CD4-positive, alpha-beta T cell treated with Interleukin-17A for 4 hours (primary cell): ENCODE data around the gene DUSP11.
"Not testable (repeated sequence)": the region's sequence is repeated elsewhere in the genome, so short reads cannot be mapped to it uniquely, and the experiment has no call there.

Experiments
- DNase-seq: peaks from one replicate; pipeline ENCODE4 v3.0.0-alpha.2; 2020; ENCODE audit warnings: mixed read lengths

Gene DUSP11

DNA sequence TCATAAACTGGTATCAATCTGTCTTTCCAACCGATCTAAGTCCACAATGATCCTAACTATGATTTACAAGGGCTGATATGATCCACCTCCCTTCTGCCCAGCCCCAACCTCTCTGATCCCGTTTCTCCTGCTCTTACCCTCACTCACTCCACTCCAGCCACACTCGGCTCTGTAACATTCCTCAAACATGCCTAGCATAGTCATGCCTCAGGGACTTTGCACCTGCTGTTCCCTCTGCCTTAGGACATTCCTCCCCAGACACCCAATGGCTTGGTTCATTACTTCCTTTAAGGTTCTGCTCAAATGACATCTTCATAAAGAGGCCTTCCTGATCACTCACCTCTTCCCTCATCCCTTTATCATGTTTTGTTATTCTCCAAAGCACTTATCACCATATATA lies 9.2 kb downstream of the DUSP11 start:
- DNase-seq, result no peak

GRCh38 chr2:73766994-73767393 lies 12.9 kb downstream of the DUSP11 start:
- no peak for DNase-seq

DNA sequence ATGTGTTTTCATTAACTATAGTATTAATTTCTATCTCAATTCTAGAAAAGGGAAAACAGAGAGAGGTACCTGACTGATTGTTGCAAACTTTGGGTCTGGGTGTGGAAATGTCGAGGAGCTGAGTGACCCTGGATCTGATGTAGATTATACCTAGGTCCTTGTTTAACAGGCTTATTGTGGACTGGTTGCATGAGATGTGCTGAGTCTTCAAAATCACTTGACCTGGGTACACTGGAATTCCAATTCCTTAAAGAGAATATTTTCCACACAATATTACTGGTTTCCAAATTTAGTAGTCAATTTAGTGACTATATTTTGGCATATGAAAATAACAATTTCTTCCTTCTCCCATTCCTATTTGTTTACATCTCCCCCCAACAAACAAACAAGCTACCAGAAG lies 13.6 kb downstream of the DUSP11 start:
- no peak for DNase-seq

DNA sequence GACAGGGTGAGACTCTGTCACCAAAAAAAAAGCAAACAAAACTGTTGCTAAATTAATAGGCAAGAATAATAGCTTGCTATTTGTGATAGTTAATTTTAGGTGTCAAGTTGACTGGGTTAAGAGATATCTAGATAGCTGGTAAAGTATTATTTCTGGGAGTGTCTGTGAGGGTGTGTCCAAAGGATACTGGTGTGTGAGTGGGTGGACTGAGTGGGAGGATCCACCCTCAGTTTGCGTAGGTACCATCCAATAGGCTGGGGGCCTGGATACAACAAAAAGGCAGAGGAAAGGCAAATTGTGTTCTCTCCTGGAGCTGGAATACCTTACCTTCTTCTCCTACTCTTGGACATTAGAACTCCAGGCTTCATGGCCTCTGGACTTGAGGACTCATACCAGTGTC lies 15.0 kb downstream of the DUSP11 start:
- no peak for DNase-seq

DNA sequence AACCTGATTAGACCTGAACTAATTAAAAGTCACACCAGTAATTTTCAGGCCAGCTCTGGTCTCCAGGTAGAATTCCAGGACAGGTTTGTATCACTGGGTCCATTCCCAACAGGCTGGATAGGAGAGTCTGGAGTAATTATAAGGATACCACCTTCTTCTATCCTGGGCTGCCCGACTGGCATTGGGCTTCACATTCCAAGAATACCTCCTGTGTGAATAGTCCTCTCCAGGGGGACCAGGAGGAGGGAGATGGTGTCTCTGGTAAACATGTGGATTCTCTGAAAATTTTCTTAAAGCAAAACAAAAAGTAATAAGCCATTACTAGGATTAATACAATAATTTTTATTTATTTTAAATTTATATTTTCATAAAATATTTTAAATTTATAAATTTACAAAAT lies 17.3 kb downstream of the DUSP11 start:
- no peak for DNase-seq

GRCh38 chr2:73759904-73760303 lies 20.0 kb downstream of the DUSP11 start:
- no peak for DNase-seq

DNA sequence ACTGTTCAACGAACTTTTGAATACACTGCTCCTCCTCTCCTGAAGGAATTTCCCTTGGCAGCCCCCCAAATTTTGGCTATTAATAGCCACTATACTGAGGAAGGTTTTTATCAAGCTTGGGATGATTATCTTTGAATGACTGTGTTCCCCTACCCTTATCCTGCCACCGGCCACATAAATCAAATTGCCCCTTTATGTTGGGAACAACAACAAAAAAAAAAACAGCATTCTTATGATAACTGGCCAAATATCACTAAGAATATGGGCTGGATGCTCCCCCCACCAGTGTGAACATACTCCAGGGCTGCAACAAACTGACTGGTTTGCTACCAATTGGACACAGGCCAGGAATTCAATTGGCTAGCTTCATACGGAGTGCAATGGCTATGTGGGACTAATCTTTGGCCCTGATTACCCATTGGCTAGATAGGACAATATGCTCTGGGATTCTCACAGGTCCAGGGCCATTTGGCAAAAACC lies 20.6 kb downstream of the DUSP11 start:
- no peak for DNase-seq

- not testable (repeated sequence) for DNase-seq
These were observed 25.6 kb downstream of the DUSP11 start for GRCh38 chr2:73754332-73754731.

DNA sequence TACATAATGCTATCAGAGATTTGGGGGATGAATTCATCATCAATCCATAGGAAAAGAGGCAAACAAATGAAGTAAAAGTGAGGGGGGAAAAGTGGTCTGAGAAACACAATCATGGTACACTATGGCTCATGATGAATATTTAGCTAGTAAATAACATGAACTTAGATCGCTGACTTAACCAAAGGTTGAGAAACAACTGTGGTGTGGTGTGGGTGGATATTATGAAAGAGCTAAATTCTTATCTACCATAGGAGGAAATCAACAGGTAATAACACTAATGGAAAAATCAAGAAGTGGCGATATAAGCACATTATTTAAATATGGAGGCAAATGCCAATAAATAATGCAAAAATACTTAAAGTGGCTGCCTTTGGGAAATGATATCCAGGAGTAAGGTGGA lies 30.6 kb downstream of the DUSP11 start:
- no peak for DNase-seq

- no peak for DNase-seq
These were observed 33.1 kb downstream of the DUSP11 start for GRCh38 chr2:73746877-73747208.

DNA sequence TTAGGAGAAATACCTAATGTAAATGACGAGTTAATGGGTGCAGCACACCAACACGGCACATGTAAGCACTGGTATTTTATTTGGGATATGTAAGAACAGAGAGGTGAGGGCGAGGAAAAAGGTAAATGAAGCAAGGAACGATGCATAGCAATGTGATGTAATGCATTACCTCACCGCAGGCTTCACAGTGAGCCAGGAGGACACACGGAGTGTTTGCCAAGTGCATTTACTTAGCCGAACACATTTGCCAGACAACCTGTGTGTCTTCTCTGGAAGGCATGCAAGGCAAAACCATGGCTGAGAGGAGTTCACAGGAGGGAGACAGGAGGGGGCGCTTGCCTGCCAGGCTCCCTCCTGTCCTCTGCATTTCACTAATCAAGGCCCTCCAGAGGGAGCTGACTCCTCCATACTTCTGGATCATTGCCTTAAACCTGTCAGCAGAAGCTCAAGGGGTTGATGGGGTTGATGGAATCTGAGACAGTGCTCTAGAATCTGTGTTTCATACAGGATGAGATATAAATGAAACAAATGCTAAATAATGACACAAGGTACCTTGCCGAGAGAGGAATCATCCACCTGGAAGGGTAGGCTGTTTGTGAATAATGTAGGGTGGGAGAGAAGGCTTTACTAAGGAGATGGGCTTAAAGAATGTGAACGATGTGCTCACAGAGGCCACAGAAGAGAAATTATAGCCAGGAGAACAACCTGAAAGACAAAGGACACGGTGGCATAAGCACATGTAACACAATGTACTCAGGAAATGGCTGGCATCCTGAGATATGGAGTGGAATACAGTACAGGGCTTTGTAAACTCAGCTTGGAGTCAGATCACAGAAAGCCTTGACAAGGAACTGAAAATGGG lies 33.7 kb downstream of the DUSP11 start:
- DNase-seq, result no peak

DNA sequence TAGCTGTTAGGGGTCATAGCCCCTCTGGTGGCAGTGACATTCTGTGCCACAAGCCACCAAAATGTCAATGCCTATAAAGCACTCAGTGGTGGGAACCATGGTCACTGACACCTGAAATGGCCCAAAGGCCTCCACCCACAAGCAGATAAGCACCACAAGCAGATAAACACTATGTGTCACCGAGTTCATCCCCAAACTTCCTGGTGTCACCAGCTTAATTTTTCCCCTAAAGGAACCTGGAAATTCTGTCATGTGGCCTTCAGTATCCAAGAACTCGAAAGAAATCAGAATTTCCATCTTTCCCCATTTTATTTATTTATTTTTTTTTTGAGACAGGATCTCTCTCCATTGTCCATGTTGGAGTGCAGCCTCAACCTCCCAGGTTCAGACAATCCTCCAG lies 39.1 kb downstream of the DUSP11 start:
- no peak for DNase-seq

DNA sequence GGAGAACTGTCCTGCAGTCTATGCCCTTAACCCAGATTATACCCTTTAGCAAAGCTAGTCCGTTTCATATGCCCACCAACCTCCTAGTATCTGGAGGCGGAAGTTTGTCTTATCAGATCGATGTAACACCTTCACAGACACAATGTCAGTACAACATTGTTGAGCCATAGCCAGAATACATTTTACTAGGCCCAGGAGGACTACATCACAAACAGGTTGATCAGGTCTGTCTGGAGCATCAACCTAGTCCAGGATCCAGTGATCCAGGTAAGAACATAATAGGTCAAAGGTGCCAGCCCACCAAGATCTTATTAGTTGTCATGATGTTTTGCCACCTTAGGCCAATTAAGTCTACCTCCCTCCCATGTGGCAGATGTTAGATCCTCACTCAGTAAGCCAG lies 40.8 kb downstream of the DUSP11 start:
- DNase-seq, result no peak

GRCh38 chr2:73736855-73737779 lies 42.8 kb downstream of the DUSP11 start, which contains the start of gene TPRKB:
Gene TPRKB, minus strand, starts transcription at chr2:73737345. Its CDS starts 2,776 bp downstream, at chr2:73734569.
- DNase-seq, result peak; percentile 96

DNA sequence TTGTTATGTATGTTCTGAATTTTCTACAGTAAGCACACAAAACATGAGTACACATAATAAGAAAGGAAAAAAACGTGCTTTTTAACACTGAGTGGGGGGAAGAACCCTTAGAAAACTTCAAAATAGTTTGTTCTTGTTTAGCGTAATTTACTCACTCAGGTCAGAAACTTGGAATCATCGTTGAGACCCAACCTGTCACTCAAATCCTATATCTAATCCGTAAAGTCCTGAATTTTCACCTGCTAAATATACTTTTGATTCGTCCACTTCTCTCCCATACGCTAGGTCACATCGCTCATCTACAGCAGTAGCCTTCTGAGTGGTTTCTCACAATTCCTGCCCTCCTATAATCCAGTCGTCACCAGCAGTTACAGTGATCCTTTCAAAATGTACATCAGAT lies 43.5 kb downstream of the DUSP11 start:
- no peak for DNase-seq

DNA sequence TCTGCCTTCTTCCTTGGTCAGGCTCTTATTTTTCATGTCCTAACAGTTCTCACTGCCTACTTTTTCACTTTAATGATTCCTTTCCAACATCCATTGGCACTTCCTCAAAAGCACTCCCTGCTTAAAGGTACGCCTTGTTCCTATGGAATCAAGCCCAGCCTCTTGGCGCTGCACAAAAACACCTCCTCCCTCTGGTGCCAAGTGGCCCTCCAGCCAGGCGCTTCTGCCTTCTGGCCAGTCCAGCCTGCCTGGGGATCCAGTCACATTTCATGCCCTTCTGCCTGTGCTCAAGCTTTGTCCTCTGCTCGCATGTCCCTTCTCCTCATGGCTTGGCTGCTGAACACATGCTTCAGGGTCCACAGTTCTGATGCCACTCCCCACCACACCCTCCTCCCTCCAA lies 49.1 kb downstream of the DUSP11 start:
- DNase-seq, result no peak

GRCh38 chr2:73728711-73729110 lies 51.2 kb downstream of the DUSP11 start:
- no peak for DNase-seq

GRCh38 chr2:73728043-73728442 lies 51.9 kb downstream of the DUSP11 start:
- no peak for DNase-seq

- not testable (repeated sequence) for DNase-seq
These were observed 53.2 kb downstream of the DUSP11 start for GRCh38 chr2:73726657-73727056.

DNA sequence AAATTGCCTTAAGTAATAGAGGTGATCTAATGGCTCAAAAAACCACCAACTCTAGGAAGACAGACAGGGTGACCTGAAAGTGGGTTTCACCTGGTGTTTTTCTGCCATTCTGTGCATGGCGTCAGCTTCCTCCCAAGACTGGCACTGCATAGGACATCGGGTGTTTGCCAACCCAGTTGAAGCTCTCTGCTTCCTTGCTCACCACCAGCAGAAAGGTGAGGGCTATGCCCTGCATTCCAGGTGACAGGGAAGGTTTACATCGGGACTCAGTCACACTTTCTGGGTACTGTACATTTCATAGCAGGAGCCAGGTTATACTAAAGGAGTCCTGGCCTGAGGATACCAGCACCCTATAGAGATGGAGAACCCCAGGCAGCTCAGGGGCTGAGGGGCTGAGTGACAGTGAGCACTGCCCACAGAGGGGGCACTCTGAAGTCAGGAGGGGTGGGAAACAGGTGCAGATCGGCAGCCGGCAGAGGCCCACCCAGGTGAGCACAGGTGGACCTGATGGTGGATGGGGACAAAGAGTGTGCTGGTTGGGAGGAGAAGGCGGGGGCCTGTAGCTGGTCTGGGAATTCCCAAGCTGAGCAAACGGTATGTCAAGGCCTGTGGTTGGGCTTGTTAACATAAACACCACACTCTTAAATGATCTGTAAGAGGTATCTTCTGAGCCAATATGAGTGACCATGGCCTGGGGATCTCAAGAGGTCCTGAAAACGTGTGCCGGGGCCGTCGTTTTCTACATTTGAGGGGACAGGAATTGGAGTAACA lies 60.9 kb downstream of the DUSP11 start:
- no peak for DNase-seq

DNA sequence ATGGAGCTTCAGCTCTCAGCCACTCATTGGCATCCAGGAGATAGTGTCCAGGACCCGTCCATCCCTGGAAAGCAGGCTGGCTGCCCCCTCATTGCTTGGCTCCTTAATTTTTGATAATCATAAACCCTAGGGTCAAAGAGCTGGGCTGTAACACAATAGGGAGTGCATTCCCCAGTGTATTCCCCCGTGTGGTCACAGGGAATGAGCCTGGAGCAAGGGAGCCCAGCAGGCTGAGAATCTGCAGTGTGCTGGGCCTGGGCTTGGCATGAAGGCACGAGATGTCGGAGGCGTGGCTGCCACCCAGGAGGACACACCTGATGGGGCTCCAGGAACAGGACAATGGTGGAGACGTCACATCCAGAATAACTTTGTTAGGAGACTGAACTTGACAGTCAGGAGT lies 61.5 kb downstream of the DUSP11 start:
- no peak for DNase-seq

DNA sequence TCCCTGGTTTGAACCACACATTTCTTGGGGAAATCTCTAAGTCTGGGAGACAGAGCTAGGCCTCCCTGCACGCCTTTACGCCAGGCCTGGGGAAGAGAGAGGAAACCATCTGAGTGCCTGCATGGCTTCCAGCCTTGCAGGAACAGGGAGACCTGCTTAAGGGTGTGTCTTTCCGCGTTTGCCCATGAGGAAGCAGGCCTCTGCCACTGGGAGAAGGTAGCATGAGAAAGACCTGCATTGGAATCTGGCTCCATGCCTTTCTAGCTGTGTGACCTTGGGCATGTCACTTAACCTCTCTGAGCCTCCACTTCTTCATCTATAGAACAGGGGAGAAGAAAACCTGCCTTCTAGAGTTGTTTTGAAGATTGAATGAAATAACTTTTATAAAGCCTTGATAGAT lies 62.2 kb downstream of the DUSP11 start:
- DNase-seq, result not testable (repeated sequence)

- no peak for DNase-seq
These were observed 62.7 kb downstream of the DUSP11 start for GRCh38 chr2:73717251-73717606.
